K562 (cell line): Measurements from ENCODE around the gene CCDC116. TPM values are rescaled to one million over a fixed set of nuclear protein-coding genes. Genes with fewer than 3 reads are reported as not detected.

ENCODE experiments used
- ATAC-seq: fragments of 200-7000 bp; cut with Tn5 transposase; 3 replicates; pipeline ENCODE4 v1.9.1; 2020; ENCODE audit warnings: moderate library complexity
- BruUV-seq: library from RNA; stranded (reverse); fragments of 400-500 nt; replicated peaks from 2 replicates; lab custom pipeline; 2021; lab: Mats Ljungman, UMichigan
- CTCF ChIA-PET: fragments of 300-600 bp; formaldehyde crosslinking; extraction: SDS; loops from one replicate; lab custom pipeline; 2021; ENCODE audit warnings: low intra/inter-chr PET ratio; lab: Yijun Ruan, JAX
- POLR2A ChIA-PET: fragments of 300-600, 350-650 bp; sonication (Branson Sonifier 250); formaldehyde crosslinking; extraction: SDS; loops from one replicate; lab custom pipeline; 2021; ENCODE audit warnings: antibody characterized with exemption, inconsistent platforms; lab: Yijun Ruan, JAX
- DNase-seq, 4 experiments: peaks; one replicate each; pipeline versions ENCODE4 v3.0.0 to v3.0.0-alpha.2; 2011 to 2018; ENCODE audit warnings: low spot score in 3 of 4, mixed read lengths in 3 of 4; ENCODE audit errors: extremely low read depth in 1 of 4
- FAIRE-seq: peaks from 2 replicates; lab custom pipeline; 2011; peaks lifted over from hg19 to GRCh38; lab: Jason Lieb, UNC
- H2AFZ ChIP-seq: 2 replicates; pipeline ENCODE4 v1.6.0; 2011; ENCODE audit warnings: low read depth, low read length, control low read depth, inconsistent platforms
- H3K27ac ChIP-seq: fragments of 200-600 bp; 3 replicates; pipeline ENCODE4 v1.8.0; 2011; ENCODE audit warnings: low read depth, mild to moderate bottlenecking, control low read depth, inconsistent platforms, low read length, moderate library complexity, mixed read lengths; ENCODE audit errors: extremely low read depth
- H3K27me3 ChIP-seq, 2 experiments: fragments of 300-600 bp in 1 of 2; 2 replicates in 1 of 2; 3 replicates in 1 of 2; pipeline versions ENCODE4 v1.6.0 to v1.8.0; 2011; ENCODE audit warnings: inconsistent platforms in 2 of 2, low read length in 2 of 2, mild to moderate bottlenecking in 1 of 2, mixed read lengths in 1 of 2, moderate library complexity in 1 of 2; ENCODE audit not compliant: control insufficient read depth in 2 of 2, insufficient read depth in 2 of 2
- H3K36me3 ChIP-seq: fragments of 300-600 bp; 3 replicates; pipeline ENCODE4 v1.8.0; 2011; ENCODE audit warnings: mild to moderate bottlenecking, low read length, inconsistent platforms; ENCODE audit not compliant: control insufficient read depth, insufficient read depth
- H3K4me1 ChIP-seq, 2 experiments: fragments of 200-600 bp in 1 of 2; replicated peaks in 1 of 2; 2 replicates in 1 of 2; 3 replicates in 1 of 2; pipeline versions ENCODE4 v1.5.1 to v1.8.0; 2011; ENCODE audit warnings: inconsistent platforms in 2 of 2, low read length in 2 of 2, mild to moderate bottlenecking in 1 of 2, mixed read lengths in 1 of 2, moderate library complexity in 1 of 2; ENCODE audit not compliant: control insufficient read depth in 2 of 2, insufficient read depth in 2 of 2
- H3K4me2 ChIP-seq: 2 replicates; pipeline ENCODE4 v1.6.1; 2011; ENCODE audit warnings: low read length, control low read depth, inconsistent platforms, mixed read lengths; ENCODE audit not compliant: insufficient read depth
- H3K4me3 ChIP-seq: fragments of 200-600 bp; sonication (generic), shearing (Covaris generic); 2 replicates; pipeline ENCODE4 v1.5.1; 2016; ENCODE audit warnings: control low read depth, inconsistent platforms
- H3K79me2 ChIP-seq: fragments of 200-600 bp; 3 replicates; pipeline ENCODE4 v1.8.0; 2011; ENCODE audit warnings: low read length, inconsistent platforms; ENCODE audit not compliant: control insufficient read depth, insufficient read depth
- H3K9ac ChIP-seq, 2 experiments: 2 replicates each; pipeline versions ENCODE4 v1.6.0 to v1.6.1; 2011; ENCODE audit warnings: low read depth in 2 of 2, low read length in 2 of 2, control low read depth in 1 of 2, inconsistent platforms in 1 of 2, mild to moderate bottlenecking in 1 of 2, mixed read lengths in 1 of 2; ENCODE audit not compliant: insufficient read depth in 1 of 2
- H3K9me1 ChIP-seq: one replicate; pipeline ENCODE4 v1.6.0; 2011; ENCODE audit warnings: inconsistent platforms, mild to moderate bottlenecking, low read length, moderate library complexity; ENCODE audit not compliant: control insufficient read depth, insufficient read depth
- H3K9me3 ChIP-seq: replicated peaks from 2 replicates; pipeline ENCODE4 v1.5.1; 2011; ENCODE audit warnings: low read depth, low read length, inconsistent platforms; ENCODE audit not compliant: control insufficient read depth, insufficient read depth
- H4K20me1 ChIP-seq: replicated peaks from 2 replicates; pipeline ENCODE4 v1.6.1; 2011; ENCODE audit warnings: low read length, inconsistent platforms, mixed read lengths; ENCODE audit not compliant: control insufficient read depth, insufficient read depth
- BHLHE40 ChIP-seq: IDR thresholded peaks from 2 replicates; pipeline ENCODE4 v1.6.1; 2011; ENCODE audit warnings: low read length, improper control_type of control experiment
- CTCF ChIP-seq, 3 experiments: IDR thresholded peaks in 2 of 3; conservative IDR thresholded peaks in 1 of 3; 2 replicates each; pipeline ENCODE4 v1.5.1; 2011 to 2012; ENCODE audit warnings: low read length in 3 of 3, mild to moderate bottlenecking in 3 of 3, control low read depth in 2 of 3, improper control_type of control experiment in 1 of 3, inconsistent platforms in 1 of 3, low read depth in 1 of 3, mixed read lengths in 1 of 3, moderate library complexity in 1 of 3; ENCODE audit not compliant: insufficient read depth in 2 of 3
- DNMT1 ChIP-seq: fragments of 450-650 bp; IDR thresholded peaks from 2 replicates; pipeline ENCODE4 v1.6.1; 2016; ENCODE audit warnings: antibody characterized with exemption, mild to moderate bottlenecking
- ELF1 ChIP-seq: fragments of 200-800 bp; sonication (Bioruptor generic); IDR thresholded peaks from 2 replicates; pipeline ENCODE4 v1.6.1; 2016; ENCODE audit warnings: missing genetic modification characterization, missing compliant biosample characterization
- FOXA3 ChIP-seq, 2 experiments: fragments of 450-650 bp in 1 of 2; sonication (generic) in 1 of 2; formaldehyde crosslinking; IDR thresholded peaks in 1 of 2; conservative IDR thresholded peaks in 1 of 2; 2 replicates each; pipeline versions ENCODE4 v1.4.0 to v1.8.0; 2020 to 2022; ENCODE audit warnings: mild to moderate bottlenecking in 2 of 2, missing genetic modification reagents in 1 of 2
- MAFK ChIP-seq: IDR thresholded peaks from 2 replicates; pipeline ENCODE4 v1.6.1; 2011; ENCODE audit warnings: low read length, improper control_type of control experiment
- SFPQ ChIP-seq: fragments of 200-400 bp; formaldehyde crosslinking; IDR thresholded peaks from 2 replicates; pipeline ENCODE4 v1.6.1; 2017; ENCODE audit warnings: mild to moderate bottlenecking, low read depth, low read length, moderate library complexity
- SMC3 ChIP-seq: conservative IDR thresholded peaks from 2 replicates; pipeline ENCODE4 v1.6.1; 2011; ENCODE audit warnings: low read depth, low read length, improper control_type of control experiment; ENCODE audit not compliant: insufficient read depth
- SPI1 ChIP-seq: IDR thresholded peaks from 2 replicates; pipeline ENCODE4 v1.6.1; 2011; ENCODE audit warnings: low read depth, low read length, control low read depth, borderline replicate concordance
- TFAM ChIP-seq: fragments of 250-450 bp; sonication (Bioruptor Pico); conservative IDR thresholded peaks from 2 replicates; pipeline ENCODE4 v1.5.0; 2021; ENCODE audit warnings: mild to moderate bottlenecking, moderate library complexity
- WHSC1 ChIP-seq: IDR thresholded peaks from one replicate; pipeline ENCODE4 v1.6.1; 2012; ENCODE audit warnings: low read length, control low read depth, inconsistent platforms
- ZMIZ1 ChIP-seq, 2 experiments: fragments of 150-350 bp in 1 of 2; IDR thresholded peaks; 2 replicates each; pipeline ENCODE4 v1.6.1; 2012 to 2016; ENCODE audit warnings: low read depth in 2 of 2, low read length in 2 of 2, mild to moderate bottlenecking in 1 of 2, moderate library complexity in 1 of 2
- WGBS: fragments of 100-300 bp; shearing (Covaris generic); methylation state at CpG from one replicate; pipeline ENCODE4 v1.1.6; 2016; ENCODE audit warnings: low coverage, mixed read lengths; ENCODE audit not compliant: insufficient coverage; ENCODE audit errors: missing lambda C conversion rate; 5-methylcytosine and 5-hydroxymethylcytosine counted together
- in situ Hi-C: fragments of 300-500 bp; cut with MboI; formaldehyde crosslinking; loops from 4 replicates; pipeline ENCODE4 v1.15.0; 2018; ENCODE audit warnings: inconsistent platforms, mixed read lengths
- intact Hi-C: fragments of 100-400 bp; cut with micrococcal nuclease; formaldehyde crosslinking; loops from 2 replicates; pipeline ENCODE4 v1.14.2; 2022
- polyA plus RNA-seq, 8 experiments: library from polyadenylated mRNA; depleted of rRNA in 4 of 8; stranded (reverse) in 5 of 8; unstranded in 3 of 8; fragments of >200 nt; fragmentation: Nextera tagmentation in 2 of 8; fragmentation: Illumina TruSeq in 1 of 8; extraction: Ambion mirVana in 2 of 8; extraction: Trizol in 1 of 8; gene quantifications; 2 replicates each; pipeline versions ENCODE4 v1.2.1 to v1.2.3, GENCODE V29; 2011 to 2014; ENCODE audit warnings: inconsistent platforms in 1 of 8, missing spikeins in 1 of 8
- total RNA-seq, 7 experiments: library from RNA; depleted of rRNA in 6 of 7; stranded (reverse); fragments of >200 nt in 6 of 7; fragmentation: Illumina TruSeq in 2 of 7; extraction: Trizol in 2 of 7; gene quantifications; 2 replicates each; pipeline versions ENCODE4 v1.2.1 to v1.2.3, GENCODE V29; 2011 to 2021; ENCODE audit warnings: low replicate concordance in 1 of 7

Gene CCDC116
- total and polyA plus RNA-seq, 9 of the 15 experiments (the other 6 are each of a cell fraction or from before 2014, with no cell fraction given) = 1.6 to 11.3 (median 4.7) TPM

- ATAC-seq (no peak), FAIRE-seq (no peak), DNase-seq (no peak)
- Histone ChIP-seq H3K27me3 (no peaks in the 10 kb centered on the region), H3K27ac (no peak overlapping the region), H3K4me3 (no peak overlapping the region), H3K9ac (no peak overlapping the region), H3K4me1 (peaks cover 4 to 13% of the 10 kb centered on the region in 2 experiments; a peak in 4 of 5 replicates), H3K36me3 (peaks cover 73% of the 10 kb centered on the region), H3K9me1 (peaks cover 8% of the 10 kb centered on the region), H2AFZ (no peak overlapping the region), H3K9me3 (no peaks in the 10 kb centered on the region), H3K4me2 (no peak overlapping the region), H3K79me2 (peaks cover 19% of the 10 kb centered on the region)
- CTCF ChIA-PET = interaction anchor here (1.3 kb wide), 1 partner anchor 266 kb away, joined by 4 read pairs; no protein-coding TSS in a partner anchor
- POLR2A ChIA-PET = interaction anchor here (0.7 to 5.8 kb wide), 9 partner anchors 9 to 1533 kb away, joined by 3 to 52 read pairs (median 5); partner anchors contain the start of gene SDF2L1
- in situ Hi-C loops (loop anchor here (25.0 kb wide), 1 partner anchor 1335 kb away; no protein-coding TSS in a partner anchor), intact Hi-C loops (no loop called here)
- BruUV-seq = no TSS peak
- 76% methylated on average over 6 of the region's 6 CpGs for WGBS
- TF ChIP-seq TFAM (CRISPR knock-in tag) (no peak), MAFK (peak; percentile 24; the same call in 1 of the 2 replicates), ELF1 (tag) (no peak), SFPQ (no peak), SPI1 (peak; percentile 39; the same call in 1 of the 2 replicates), WHSC1 (peak; percentile 94), ZMIZ1 (IDR thresholded peaks at IDR 0.05; ENCODE audit: low read depth in 2 of 2, low read length in 2 of 2) (peak in 1 of 2 experiments; percentile 41; a peak in 1 of 4 replicates), SMC3 (0 out of 2 replicates have a peak, but pooled peaks have one; percentile 20), CTCF (IDR thresholded peaks at IDR 0.05 in 2 of 3, conservative IDR thresholded peaks at IDR 0.05 in 1 of 3; ENCODE audit: insufficient read depth in 2 of 3, low read depth in 1 of 3, low read length in 3 of 3) (peak in 2 of 3 experiments; percentile 27 to 32; a peak in 3 of 6 replicates), FOXA3 (CRISPR knock-in tag; conservative IDR thresholded peaks at IDR 0.05 in 1 of 2, IDR thresholded peaks at IDR 0.05 in 1 of 2) (no peak), BHLHE40 (0 out of 2 replicates have a peak, but pooled peaks have one; percentile 14), DNMT1 (no peak)
- TF ChIP-seq, all 486 proteins: peak for 7
- H4K20me1 ChIP-seq = peaks cover 14% of the 10 kb centered on the region
Measured at GRCh38 chr22:21672107-21672629, 39.6 kb downstream of the CCDC116 start.
